HG02870 (cell line): ENCODE results near the gene PDCD2L.
"Not testable (repeated sequence)": the region's sequence is repeated elsewhere in the genome, so short reads cannot be mapped to it uniquely, and the experiment has no call there.

Experiments
- ATAC-seq: cut with Tn5 transposase; IDR thresholded peaks from one replicate; pipeline ENCODE4 v1.9.1; 2021; ENCODE audit warnings: mild to moderate bottlenecking, moderate library complexity; ENCODE audit not compliant: unreplicated experiment

The PDCD2L gene

GRCh38 chr19:34373601-34374288 is 30.5 kb upstream of the PDCD2L start:
- no peak for ATAC-seq

GRCh38 chr19:34375598-34375997 is 28.6 kb upstream of the PDCD2L start:
- ATAC-seq: no peak

- ATAC-seq: no peak
These were observed 23.5 kb upstream of the PDCD2L start for GRCh38 chr19:34380639-34381241.

GRCh38 chr19:34381399-34382251 is 22.6 kb upstream of the PDCD2L start:
- no peak for ATAC-seq

GRCh38 chr19:34382471-34382870 is 21.7 kb upstream of the PDCD2L start:
- no peak for ATAC-seq

GRCh38 chr19:34383599-34383998 is 20.6 kb upstream of the PDCD2L start:
- ATAC-seq: no peak

GRCh38 chr19:34386645-34387445 is 17.4 kb upstream of the PDCD2L start:
- no peak for ATAC-seq

- ATAC-seq: no peak
These were observed 16.8 kb upstream of the PDCD2L start for GRCh38 chr19:34387446-34387810.

- ATAC-seq: not testable (repeated sequence)
These were observed 15.5 kb upstream of the PDCD2L start for GRCh38 chr19:34388745-34389144.

GRCh38 chr19:34391813-34392212 is 12.4 kb upstream of the PDCD2L start:
- no peak for ATAC-seq

- no peak for ATAC-seq
These were observed 11.2 kb upstream of the PDCD2L start for GRCh38 chr19:34393031-34393430.

GRCh38 chr19:34393629-34394028 is 10.6 kb upstream of the PDCD2L start:
- no peak for ATAC-seq

- ATAC-seq: no peak
These were observed 6.3 kb upstream of the PDCD2L start for GRCh38 chr19:34397853-34398252.

- ATAC-seq: no peak
These were observed 4.3 kb upstream of the PDCD2L start for GRCh38 chr19:34399886-34400285.

GRCh38 chr19:34400844-34401243 is 3.4 kb upstream of the PDCD2L start:
- not testable (repeated sequence) for ATAC-seq

GRCh38 chr19:34402074-34402600 is 2.1 kb upstream of the PDCD2L start:
- ATAC-seq: no peak

- no peak for ATAC-seq
These were observed 453 bp upstream of the PDCD2L start for GRCh38 chr19:34403784-34404108.

GRCh38 chr19:34405892-34406660 is 1.9 kb downstream of the PDCD2L start:
- ATAC-seq: no peak

GRCh38 chr19:34408411-34408810 is 4.2 kb downstream of the PDCD2L start:
- no peak for ATAC-seq
